ENCODE measurements around the gene PCED1A.

PCED1A gene

DNA sequence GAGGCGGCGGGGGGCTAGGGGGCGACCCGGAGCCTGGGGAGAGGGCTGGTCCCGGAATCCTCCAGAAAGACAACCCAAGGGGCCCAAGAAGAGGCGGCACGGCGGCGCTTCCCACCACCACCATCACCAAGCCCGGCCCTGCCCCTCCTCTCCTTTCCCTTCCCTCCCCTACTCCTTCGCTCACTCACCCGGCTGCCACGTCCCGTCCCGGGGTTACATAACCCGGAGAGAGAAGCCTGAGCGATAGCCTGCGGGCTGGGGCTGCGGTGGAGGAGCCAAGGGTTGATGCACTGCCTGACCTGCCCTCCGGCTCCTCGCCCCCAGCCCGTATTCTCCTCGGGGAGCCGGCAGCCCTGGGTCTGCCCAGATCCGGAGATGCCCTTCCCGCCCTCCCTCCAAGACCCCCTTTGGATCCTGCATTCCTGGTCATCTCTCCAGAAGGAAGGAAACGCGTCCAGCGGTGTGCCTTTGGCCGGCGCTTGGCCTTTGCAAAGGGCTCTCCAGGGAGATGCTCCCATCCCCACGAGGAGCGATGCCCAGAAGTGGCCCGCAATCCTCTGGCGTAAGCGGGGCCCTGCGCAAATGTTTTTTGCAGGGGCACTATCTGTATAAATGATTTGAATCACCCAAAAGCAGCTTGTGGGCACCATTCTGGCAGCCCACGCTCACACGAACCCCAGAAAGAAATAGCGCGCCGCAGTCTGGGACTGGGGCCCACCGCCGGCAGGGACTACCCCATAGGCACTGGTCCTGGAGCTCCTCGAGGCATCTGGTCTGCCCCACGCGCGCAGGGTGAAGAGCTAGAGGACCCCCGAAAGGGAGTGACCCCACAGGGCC is 35.4 kb downstream of the PCED1A start:
- TF ChIP-seq, protein P1, sequence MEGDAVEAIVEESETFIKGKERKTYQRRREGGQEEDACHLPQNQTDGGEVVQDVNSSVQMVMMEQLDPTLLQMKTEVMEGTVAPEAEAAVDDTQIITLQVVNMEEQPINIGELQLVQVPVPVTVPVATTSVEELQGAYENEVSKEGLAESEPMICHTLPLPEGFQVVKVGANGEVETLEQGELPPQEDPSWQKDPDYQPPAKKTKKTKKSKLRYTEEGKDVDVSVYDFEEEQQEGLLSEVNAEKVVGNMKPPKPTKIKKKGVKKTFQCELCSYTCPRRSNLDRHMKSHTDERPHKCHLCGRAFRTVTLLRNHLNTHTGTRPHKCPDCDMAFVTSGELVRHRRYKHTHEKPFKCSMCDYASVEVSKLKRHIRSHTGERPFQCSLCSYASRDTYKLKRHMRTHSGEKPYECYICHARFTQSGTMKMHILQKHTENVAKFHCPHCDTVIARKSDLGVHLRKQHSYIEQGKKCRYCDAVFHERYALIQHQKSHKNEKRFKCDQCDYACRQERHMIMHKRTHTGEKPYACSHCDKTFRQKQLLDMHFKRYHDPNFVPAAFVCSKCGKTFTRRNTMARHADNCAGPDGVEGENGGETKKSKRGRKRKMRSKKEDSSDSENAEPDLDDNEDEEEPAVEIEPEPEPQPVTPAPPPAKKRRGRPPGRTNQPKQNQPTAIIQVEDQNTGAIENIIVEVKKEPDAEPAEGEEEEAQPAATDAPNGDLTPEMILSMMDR (conservative IDR thresholded peaks at IDR 0.05; ENCODE audit: low read length), result no peak
- H3K4me3 ChIP-seq (ENCODE audit: low read length), result peak overlapping the region; percentile 15
- peak; percentile 17 for DNase-seq (ENCODE audit: low read depth)

GRCh38 chr20:2804041-2804828 is 36.2 kb downstream of the PCED1A start:
- H3K4me3 ChIP-seq (ENCODE audit: low read length), result no peak overlapping the region
- TF ChIP-seq, protein P1 (conservative IDR thresholded peaks at IDR 0.05; ENCODE audit: low read length), result no peak
- DNase-seq (ENCODE audit: low read depth), result no peak

DNA sequence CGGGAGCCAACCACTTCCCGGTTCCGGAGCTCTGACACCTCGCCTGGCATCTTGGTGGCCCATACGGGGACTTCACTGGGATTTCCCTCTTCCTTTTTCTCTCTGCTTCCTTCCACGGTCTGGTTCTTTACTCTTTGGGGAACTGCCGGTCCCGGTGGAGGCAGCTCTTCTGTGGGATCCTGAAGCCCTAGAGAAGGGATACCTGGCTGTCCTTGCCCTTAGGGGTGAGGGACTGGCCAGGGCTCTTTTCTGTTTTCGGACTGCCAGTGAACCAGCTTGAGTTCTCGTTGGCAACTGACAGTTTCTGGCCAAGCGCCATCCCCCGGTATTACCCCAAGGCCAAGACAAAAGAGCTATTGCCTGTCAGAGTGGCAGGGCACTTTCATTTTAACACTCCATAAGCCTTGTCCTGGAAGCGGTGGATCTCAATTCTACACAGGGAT is 39.1 kb downstream of the PCED1A start:
- no peak for DNase-seq (ENCODE audit: low read depth)
- no peak overlapping the region for H3K4me3 ChIP-seq (ENCODE audit: low read length)
- TF ChIP-seq, protein P1 (conservative IDR thresholded peaks at IDR 0.05; ENCODE audit: low read length), result no peak

DNA sequence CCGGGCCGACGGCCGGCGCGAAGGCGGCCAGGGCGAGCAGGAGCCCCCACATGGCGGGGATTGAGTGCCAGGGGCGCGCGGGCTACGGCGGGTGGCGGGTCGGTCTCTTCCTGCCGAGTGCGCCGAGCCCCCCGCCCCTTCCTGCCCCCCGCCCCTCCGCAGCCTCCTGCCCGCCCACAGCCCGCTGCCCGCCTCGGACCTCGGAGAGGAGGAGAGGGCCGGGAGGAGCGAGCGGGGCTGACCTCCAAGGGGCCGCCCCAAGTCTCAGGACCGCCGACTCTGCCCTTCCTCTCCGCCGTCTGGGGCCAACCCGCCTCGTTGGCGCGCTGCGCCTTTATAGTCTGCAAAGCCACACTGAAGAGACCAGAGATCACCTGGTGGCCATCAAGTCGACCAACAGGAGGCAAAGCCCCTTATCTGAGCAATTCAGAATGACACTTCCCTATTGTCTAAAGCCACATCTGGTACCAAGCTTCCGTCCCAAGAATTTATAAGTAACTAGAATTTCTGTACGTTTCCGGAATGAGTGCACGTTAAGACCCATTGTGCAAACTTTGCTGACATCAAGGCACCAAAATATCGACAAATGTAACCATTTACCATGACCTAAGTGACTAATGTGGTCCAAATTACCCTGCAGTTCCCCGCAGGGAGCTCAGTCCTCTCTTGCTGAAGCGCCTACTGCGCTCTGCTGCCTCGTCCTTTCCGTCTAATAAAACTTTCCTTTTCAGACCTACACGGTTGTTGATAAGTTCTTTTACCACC is 39.8 kb downstream of the PCED1A start, which contains the start of gene CPXM1:
Gene CPXM1 (minus strand): TSS at position 107 of the 765 bp plus-strand sequence. CDS start 55 bp downstream, at position 52.
- no peak for DNase-seq (ENCODE audit: low read depth)
- H3K4me3 ChIP-seq (ENCODE audit: low read length), result peak within 1 kb of the TSS; percentile 44
- TF ChIP-seq, protein P1 (conservative IDR thresholded peaks at IDR 0.05; ENCODE audit: low read length), result no peak

DNA sequence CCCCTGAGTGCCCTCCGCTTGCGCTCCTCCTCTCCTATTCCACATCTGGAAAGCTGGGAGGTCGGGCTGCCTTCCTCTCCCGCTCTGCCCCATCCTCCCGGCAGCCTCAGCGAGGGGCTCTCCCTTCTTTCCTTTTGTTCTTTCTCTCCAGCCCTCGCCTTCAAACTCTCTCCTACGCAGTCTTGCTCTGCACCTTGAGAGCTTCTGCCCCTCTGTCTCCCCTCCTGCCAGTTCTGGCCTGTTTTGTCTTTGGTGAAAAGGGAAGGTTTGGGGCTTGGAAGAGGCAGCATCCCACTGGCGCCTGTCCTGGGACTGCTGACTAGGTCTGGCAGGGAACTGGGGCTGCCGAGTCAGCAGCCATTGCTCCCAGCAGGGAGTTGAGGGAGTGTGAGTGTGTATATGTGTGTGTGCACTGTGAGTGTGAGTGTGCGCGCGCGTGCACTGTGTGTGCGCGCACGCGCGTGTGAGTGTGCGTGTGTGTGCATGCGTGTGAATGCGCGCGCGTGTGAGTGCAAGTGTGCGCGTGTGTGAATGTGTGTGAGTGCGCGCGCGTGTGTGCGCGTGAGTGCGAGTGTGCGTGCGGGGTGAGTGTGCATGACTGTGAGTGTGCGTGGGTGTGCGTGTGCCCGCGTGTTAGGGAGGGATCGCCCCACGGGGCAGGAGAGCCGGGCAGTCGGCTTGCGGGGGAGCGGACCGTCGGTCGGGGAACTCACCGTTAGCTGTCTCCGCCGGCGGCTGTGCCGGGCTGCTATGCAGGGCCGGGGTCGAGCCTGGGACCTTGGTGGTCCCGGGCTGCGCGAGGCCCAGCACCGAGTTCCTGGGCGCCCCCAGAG is 40.6 kb downstream of the PCED1A start:
- DNase-seq (ENCODE audit: low read depth), result no peak
- TF ChIP-seq, protein P1 (conservative IDR thresholded peaks at IDR 0.05; ENCODE audit: low read length), result no peak
- peak overlapping the region; percentile 44 for H3K4me3 ChIP-seq (ENCODE audit: low read length)

GRCh38 chr20:2799271-2799670 is 41.2 kb downstream of the PCED1A start:
- H3K4me3 ChIP-seq (ENCODE audit: low read length), result no peak overlapping the region; the same call in 1 of the 2 replicates
- TF ChIP-seq, protein P1 (conservative IDR thresholded peaks at IDR 0.05; ENCODE audit: low read length), result no peak
- no peak for DNase-seq (ENCODE audit: low read depth)

Measured in AG10803 (cell line).